Stimulated activated CD4-positive, alpha-beta T cell treated with anti-CD3 and anti-CD28 coated beads, Interleukin-2, amount 100 ng/mL, for 48 hours (primary cell): ENCODE data around the gene C22orf31.
"Not testable (repeated sequence)": the region's sequence is repeated elsewhere in the genome, so short reads cannot be mapped to it uniquely, and the experiment has no call there.

ENCODE experiments used
- DNase-seq, 2 donors: peaks; one replicate each; pipeline ENCODE4 v3.0.0-alpha.2; 2020

C22orf31 gene

GRCh38 chr22:29053048-29053702, 8.5 kb downstream of the C22orf31 start:
- no peak for DNase-seq

GRCh38 chr22:29050457-29050856, 11.2 kb downstream of the C22orf31 start:
- DNase-seq, result no peak

- DNase-seq, result no peak
Observed at GRCh38 chr22:29049655-29050263, 11.9 kb downstream of the C22orf31 start.

GRCh38 chr22:29048822-29049654, 12.6 kb downstream of the C22orf31 start:
- DNase-seq, result no peak

- no peak for DNase-seq
Observed at GRCh38 chr22:29044657-29045176, 16.9 kb downstream of the C22orf31 start.

- no peak for DNase-seq
Observed at GRCh38 chr22:29043906-29044575, 17.6 kb downstream of the C22orf31 start.

GRCh38 chr22:29041408-29041807, 20.2 kb downstream of the C22orf31 start:
- DNase-seq, result no peak

- DNase-seq, result peak; percentile 59 to 61
Observed at GRCh38 chr22:29040385-29041275, 21.0 kb downstream of the C22orf31 start.

GRCh38 chr22:29039684-29040083, 21.9 kb downstream of the C22orf31 start:
- not testable (repeated sequence) for DNase-seq

- DNase-seq, result no peak
Observed at GRCh38 chr22:29039148-29039547, 22.5 kb downstream of the C22orf31 start.

GRCh38 chr22:29037340-29037932, 24.2 kb downstream of the C22orf31 start:
- no peak for DNase-seq

- DNase-seq, result no peak
Observed at GRCh38 chr22:29032584-29032983, 29.0 kb downstream of the C22orf31 start.

- DNase-seq, result no peak
Observed at GRCh38 chr22:29032014-29032475, 29.6 kb downstream of the C22orf31 start.

GRCh38 chr22:29031227-29032011, 30.2 kb downstream of the C22orf31 start:
- DNase-seq, result no peak

- no peak for DNase-seq
Observed at GRCh38 chr22:29030618-29031226, 30.9 kb downstream of the C22orf31 start.

GRCh38 chr22:29030016-29030617, 31.5 kb downstream of the C22orf31 start:
- DNase-seq, result no peak

GRCh38 chr22:29029202-29030000, 32.2 kb downstream of the C22orf31 start:
- DNase-seq, result no peak

- DNase-seq, result no peak
Observed at GRCh38 chr22:29028468-29028867, 33.2 kb downstream of the C22orf31 start.

GRCh38 chr22:29026579-29026978, 35.1 kb downstream of the C22orf31 start:
- DNase-seq, result no peak
